GM18511 (cell line): ENCODE results near the gene DNAAF9.

Experiments used
- ATAC-seq: cut with Tn5 transposase; IDR thresholded peaks from one replicate; pipeline ENCODE4 v1.9.1; 2021; ENCODE audit warnings: mild to moderate bottlenecking, moderate library complexity; ENCODE audit not compliant: unreplicated experiment

DNAAF9 gene

GRCh38 chr20:3412600-3413392 is 5.3 kb upstream of the DNAAF9 start:
- no peak for ATAC-seq

- ATAC-seq: no peak
These were observed 3.0 kb upstream of the DNAAF9 start for GRCh38 chr20:3410464-3410863.

- ATAC-seq: no peak
These were observed 1.9 kb upstream of the DNAAF9 start for GRCh38 chr20:3409417-3409816.

GRCh38 chr20:3407771-3408637 is 535 bp upstream of the DNAAF9 start:
- ATAC-seq: peak; percentile 71

- ATAC-seq: no peak
These were observed 909 bp downstream of the DNAAF9 start for GRCh38 chr20:3406481-3407039.

GRCh38 chr20:3405696-3406358 is 1.6 kb downstream of the DNAAF9 start:
- no peak for ATAC-seq

DNA sequence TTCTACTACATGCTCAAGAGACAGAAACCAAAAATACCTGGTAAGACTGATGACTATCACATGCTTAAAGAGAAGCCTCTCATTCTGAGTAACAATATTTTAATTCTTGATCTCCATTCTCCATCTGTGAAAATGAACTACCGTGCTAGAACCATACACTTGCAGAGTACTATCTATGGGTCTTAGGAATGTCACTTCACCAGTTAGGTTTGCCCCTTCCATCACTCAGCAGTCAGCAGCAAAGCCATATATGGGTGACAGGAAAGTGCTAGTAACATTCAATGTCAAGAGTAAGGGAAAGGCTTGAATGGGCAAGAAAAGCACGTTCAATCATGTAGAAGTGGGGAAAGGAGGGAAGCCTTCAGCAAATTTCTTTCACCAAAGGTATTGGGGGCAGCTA is 2.3 kb downstream of the DNAAF9 start:
- no peak for ATAC-seq

DNA sequence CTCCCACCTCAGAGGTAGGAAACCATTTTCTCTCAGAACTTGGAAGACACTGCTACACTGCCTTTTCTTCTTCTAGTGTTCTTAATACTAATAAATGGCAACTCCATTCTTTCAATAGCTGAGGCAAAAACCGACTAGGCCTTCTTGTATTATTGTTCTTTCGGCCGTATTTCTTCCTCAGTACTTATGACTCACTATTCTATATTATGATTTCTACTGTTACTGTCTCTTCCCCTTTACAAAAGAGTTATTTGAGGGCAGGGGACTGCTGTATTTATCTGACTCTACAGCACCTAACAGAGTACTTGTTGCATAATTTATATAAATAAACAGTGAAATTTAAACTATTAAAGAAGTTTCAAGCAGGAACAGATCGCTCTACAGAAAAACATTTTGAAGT is 3.1 kb downstream of the DNAAF9 start:
- ATAC-seq: no peak

- ATAC-seq: no peak
These were observed 3.7 kb downstream of the DNAAF9 start for GRCh38 chr20:3403741-3404140.

GRCh38 chr20:3402453-3402852 is 5.0 kb downstream of the DNAAF9 start:
- no peak for ATAC-seq

- ATAC-seq: no peak
These were observed 7.0 kb downstream of the DNAAF9 start for GRCh38 chr20:3400260-3401155.

- ATAC-seq: no peak
These were observed 8.7 kb downstream of the DNAAF9 start for GRCh38 chr20:3398681-3399252.

GRCh38 chr20:3396492-3396891 is 11.0 kb downstream of the DNAAF9 start:
- ATAC-seq: no peak

GRCh38 chr20:3392756-3393155 is 14.7 kb downstream of the DNAAF9 start:
- no peak for ATAC-seq

GRCh38 chr20:3390759-3391425 is 16.6 kb downstream of the DNAAF9 start:
- no peak for ATAC-seq

- ATAC-seq: no peak
These were observed 23.5 kb downstream of the DNAAF9 start for GRCh38 chr20:3383878-3384495.

DNA sequence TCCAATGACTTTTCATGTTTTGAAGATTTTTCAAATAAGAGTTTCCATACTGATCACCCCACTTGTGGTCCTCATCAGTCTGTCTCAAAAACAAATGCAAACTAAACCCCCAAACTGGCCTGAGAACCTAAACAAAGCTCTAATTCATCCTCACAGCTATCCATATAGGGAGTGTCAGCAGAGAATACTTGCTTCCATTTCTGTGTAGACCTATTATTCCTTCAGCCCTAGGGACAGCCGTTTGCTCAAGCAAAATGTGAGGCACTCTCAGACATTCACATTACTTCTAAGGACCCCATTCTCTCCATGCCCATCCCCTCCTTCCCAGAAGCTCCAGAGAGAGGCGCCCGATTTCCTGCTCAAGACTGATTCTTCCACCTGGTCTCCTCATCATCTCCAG is 24.6 kb downstream of the DNAAF9 start:
- no peak for ATAC-seq

- ATAC-seq: no peak
These were observed 27.0 kb downstream of the DNAAF9 start for GRCh38 chr20:3380228-3381070.
